ENCODE results near the gene PHAF1.

The PHAF1 gene

DNA sequence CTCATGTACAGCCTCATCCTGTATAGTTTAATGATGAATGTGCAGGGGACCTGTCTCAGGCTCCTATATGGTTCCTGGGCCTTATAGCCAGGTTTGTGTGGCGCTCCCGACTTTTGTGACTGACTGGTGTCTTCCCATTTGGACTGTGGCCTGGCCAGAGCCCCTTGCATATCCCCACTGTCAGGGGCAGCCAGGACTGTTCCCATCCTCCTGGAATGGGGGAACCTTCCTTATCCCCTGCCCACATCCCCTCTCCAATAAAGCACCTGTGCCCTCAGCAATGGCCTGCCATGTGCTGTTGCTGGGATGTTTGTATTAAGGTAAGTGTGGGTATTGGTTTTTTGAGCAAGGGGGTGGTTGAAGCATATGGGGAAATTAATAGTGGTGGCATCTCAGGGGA, 38.5 kb downstream of the PHAF1 start:
- DNase-seq = no peak

DNA sequence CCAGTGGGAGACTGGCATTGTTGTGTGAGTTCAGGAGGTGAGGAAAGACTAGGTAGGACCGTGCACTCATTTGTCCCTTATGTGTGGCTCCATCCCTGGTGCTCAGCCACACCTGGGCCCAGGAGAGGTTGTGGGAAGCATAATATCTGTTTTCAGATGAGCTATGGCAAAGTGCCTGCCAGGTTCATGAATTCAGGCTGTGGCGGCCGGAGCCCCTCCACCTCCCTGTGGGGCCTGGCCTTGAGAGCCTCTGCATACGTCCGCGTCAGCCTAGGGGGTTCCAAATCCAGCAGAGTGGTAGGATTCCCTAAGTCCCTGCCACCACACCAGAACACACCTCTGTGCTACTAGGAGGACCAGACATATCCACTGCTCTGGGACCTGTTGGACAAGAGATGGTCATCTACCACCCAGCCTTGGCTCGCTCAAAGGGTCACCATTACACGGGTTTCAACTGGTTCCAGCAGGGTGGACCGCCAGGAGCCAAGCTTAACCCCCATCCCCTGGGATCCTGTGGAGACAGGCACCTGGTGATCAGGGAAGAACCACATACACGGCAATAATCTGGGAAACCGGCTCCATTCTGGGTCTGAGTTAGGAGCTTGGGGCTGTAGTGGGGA, 39.0 kb downstream of the PHAF1 start:
- no peak for DNase-seq

- no peak for DNase-seq
Measured at GRCh38 chr16:67149276-67150046, 39.7 kb downstream of the PHAF1 start.

GRCh38 chr16:67150047-67150832, 40.5 kb downstream of the PHAF1 start:
- DNase-seq = peak; percentile 63

GRCh38 chr16:67150833-67151396, 41.2 kb downstream of the PHAF1 start, which contains the start of gene B3GNT9:
Gene B3GNT9, minus strand, starts transcription at chr16:67150998. Its CDS starts 513 bp downstream, at chr16:67150485.
- peak; percentile 48 for DNase-seq

DNA sequence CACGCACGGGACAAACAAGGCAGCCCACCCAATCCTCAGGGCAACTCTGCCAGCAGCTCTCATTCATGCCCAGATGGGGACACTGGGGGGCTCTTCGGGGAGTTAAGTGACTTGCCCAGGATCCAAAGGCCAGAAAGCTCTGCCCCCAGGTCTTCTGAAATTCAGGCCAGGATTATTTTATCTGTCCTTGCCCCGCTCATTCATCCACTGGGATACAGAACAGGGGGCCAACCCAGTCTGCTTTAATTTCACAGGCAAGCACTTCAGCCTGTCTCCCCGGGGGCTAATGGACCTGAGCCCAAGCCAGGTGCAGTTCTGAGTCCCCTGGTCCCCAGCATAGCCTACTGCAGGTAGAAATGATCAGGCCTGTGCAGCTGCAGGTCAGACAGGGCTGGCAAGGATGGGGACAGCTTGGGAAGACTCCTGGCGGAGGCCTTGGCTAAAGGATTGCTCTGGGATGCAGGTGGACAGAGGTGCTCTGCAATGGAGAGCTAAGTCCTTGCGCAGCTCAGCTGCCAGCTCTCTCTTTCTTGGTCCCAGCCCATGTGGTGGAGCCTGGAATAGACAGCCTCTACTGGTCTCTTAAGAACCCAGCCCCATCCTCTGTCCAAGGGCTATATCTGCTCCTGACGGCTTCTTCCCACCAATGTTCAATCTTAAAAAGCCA, 41.8 kb downstream of the PHAF1 start:
- no peak for DNase-seq

DNA sequence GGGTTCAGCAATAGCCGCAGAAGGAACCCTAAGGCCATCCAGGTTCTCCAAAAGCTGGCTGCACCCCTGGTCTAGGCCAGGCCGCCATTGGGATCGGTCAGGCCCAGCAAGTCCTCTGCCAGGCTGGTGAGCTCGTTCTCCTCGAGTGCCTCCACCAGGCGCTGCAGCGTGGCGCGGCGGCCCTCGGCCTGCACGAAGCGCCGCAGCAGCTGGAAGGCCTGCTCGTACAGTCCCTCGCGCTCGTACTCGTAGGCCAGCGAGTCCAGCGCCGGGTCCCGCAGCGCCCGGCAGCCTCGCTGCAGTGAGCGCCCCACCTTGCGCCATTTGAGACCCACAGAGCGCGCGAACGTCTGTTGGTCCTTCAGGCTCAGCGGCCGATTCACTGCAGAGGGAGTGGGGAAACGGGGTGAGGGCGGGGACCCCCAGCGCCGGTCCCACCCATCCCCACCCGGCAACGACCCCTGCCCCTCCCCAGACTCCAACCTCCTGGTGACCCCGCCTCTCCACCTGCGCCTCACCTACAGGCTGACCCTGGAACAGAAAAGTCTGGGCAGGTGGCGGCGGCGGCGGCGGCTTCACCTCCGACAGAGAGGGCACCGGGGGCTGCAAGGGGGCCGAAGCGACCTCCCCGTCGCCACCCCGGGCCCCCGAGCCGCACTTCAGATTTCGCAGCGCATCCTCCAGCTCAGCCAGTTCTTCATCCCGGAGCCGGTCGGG, 45.0 kb downstream of the PHAF1 start:
- DNase-seq = no peak

DNA sequence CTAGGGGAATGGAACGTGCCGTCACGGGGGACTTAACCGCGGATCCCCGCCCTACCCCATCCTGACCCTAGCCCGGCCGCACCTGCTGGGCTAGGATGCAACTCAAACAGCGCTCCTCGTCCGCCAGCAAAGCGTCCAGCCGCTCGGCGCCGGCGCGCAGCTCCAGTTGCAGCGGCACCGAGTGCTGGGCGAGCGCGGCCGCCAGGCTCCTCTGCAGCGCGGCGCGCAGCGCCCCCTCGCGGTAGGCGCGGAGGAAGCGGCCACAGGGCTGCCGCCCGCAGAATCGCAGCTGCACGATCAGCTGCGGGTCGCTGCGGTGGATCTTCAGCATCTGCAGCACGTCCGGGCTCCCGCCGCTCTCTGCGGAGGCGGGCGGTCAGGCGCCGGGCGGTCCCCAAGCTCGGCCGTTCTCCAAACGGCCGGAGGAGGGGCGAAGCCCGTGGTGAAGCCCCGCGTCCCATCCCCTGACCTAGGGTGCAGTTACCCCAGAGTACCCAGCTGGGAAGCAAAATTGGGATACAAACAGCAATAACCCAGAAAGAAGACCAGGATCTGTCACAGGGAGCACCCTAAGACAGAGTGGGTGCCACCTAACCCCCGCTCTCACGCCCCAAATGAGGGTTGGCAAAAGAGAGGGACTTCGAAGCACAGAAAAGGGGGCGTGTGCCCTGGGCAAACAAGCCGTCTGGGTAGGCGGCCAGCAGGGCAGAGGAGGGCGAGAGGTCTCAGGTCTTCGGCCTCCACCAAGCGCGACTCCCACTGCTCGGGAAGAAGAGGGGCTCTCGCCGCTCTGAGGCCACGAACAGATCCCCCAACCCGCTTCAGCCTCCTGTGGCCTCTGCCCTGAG, 45.8 kb downstream of the PHAF1 start:
- peak; percentile 82 for DNase-seq

DNA sequence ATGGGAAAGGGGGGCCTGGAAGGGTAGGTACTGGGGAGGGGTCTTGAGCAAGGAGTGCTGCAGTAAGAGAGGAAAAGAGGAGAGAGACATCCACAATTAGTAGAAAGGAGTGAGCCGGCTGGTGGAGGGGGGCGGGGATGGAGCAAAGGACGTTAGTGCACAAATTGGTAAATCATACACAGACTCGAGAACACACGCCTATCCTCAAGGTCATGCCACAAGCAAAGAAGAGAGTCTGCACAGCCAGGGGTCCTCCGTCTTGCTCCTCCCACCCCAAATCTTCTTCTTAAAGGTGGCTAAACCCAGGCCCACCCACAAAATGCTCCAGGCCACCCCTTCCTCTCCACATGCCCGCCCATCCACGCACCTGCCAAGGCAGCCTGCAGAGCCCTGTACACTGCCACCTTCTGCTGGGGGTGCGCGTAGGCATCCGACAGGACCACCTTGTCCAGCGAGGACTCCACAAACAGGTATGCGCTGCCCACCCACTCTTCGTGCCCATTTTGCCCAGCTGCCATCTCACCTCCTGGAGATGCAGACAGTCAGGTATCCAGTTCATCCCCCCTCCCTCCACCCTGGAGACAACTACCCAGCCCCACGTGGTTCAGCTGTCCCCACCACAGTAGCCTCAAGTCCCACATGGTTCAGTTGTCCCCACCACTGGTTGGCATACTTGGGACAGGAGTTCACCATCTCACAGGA, 46.6 kb downstream of the PHAF1 start:
- DNase-seq = no peak

DNA sequence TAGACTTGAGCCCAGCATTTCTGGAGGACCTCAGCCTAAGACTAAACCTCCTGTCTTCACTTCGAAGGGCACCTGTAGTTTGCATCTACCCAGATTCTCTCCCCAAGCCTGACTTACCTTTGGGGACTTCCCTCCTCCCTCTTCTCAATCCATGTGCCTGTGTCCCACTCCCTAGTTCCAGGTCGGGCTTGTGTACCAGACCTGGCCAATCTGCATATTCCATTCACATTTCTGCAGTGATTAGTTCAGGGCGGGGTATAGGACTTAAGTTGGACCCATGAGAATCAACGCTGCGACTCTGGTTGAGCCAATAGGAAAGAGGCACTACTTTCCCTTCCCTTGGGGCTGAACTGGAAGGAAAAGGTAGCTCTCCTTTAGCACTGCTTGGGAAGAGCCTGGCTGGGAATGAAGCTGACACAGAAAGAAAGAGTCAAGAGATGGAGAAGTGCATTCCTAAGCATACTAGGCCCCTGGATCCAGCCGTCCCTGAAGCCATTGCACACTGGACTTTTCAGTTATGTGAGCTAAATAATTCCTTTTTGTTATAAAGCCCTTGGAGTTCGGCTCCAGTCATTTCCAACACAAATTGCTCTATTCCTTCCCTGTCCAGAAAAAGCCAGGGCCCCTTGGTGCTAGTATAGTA, 47.5 kb downstream of the PHAF1 start:
- no peak for DNase-seq

GRCh38 chr16:67157892-67158635, 48.3 kb downstream of the PHAF1 start:
- DNase-seq = no peak

- peak; percentile 85 for DNase-seq
Measured at GRCh38 chr16:67158637-67159600, 49.2 kb downstream of the PHAF1 start.

DNA sequence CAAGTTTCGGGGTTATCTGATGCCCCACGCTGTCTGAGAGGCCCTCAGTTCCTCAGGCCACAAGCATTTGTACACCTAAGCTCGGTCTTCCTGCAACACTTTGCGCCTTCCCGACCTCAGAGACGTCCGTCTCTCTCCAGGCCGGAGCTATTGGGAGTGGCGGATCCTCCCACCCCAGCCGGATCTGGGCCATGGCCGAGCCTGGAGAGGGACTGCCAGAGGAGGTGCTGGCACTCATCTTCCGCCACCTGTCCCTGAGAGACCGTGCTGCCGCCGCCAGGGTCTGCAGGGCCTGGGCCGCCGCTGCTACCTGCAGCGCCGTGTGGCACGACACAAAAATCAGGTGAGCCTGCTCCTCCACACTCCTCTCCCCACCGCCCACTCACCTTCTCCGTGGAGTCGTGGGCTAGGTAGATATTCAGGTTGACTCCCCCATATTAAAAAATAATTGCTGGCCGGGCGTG, 51.9 kb downstream of the PHAF1 start:
- no peak for DNase-seq

GRCh38 chr16:67162506-67163163, 52.9 kb downstream of the PHAF1 start:
- no peak for DNase-seq

- peak; percentile 40 for DNase-seq
Measured at GRCh38 chr16:67163164-67163998, 53.6 kb downstream of the PHAF1 start.

DNA sequence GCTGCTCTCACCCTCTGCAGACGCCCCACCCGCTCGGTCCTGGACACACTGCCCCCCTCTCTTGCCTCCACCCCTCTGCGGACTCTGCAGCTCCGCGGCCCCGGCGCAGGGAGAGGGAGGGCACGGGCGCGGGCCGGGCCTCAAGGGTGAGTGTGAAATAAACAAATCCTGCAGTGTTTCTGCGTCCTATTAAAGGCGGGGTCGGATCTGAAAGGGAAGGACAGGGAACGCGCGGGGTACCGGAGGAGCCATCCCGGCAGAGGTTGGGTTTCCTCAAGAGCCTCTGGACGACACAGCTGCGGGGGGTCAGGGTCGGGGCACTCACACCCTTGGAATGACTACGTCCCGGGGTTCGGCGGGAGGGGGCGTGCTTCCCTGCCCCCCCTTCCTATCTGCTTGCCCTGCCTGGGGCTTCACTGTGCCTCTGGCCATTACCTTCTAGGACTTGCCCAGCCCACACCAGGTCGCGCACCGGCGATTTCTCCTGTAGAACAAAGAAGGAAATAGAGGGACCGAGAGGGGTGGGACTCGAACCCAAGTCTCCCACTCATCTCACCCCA, 54.3 kb downstream of the PHAF1 start:
- no peak for DNase-seq

Measured in activated naive CD4-positive, alpha-beta T cell treated with Interleukin-2 at 50 U/mL for 16 hours (primary cell).